HG02970 (cell line): ENCODE measurements around the gene ATP5F1D.

Experiments
- ATAC-seq: cut with Tn5 transposase; IDR thresholded peaks from one replicate; pipeline ENCODE4 v1.9.1; 2021; ENCODE audit warnings: mild to moderate bottlenecking, moderate library complexity, moderate number of reproducible peaks; ENCODE audit not compliant: unreplicated experiment, low FRiP score

Gene ATP5F1D

GRCh38 chr19:1256646-1257474 is 15.3 kb downstream of the ATP5F1D start:
- no peak for ATAC-seq

DNA sequence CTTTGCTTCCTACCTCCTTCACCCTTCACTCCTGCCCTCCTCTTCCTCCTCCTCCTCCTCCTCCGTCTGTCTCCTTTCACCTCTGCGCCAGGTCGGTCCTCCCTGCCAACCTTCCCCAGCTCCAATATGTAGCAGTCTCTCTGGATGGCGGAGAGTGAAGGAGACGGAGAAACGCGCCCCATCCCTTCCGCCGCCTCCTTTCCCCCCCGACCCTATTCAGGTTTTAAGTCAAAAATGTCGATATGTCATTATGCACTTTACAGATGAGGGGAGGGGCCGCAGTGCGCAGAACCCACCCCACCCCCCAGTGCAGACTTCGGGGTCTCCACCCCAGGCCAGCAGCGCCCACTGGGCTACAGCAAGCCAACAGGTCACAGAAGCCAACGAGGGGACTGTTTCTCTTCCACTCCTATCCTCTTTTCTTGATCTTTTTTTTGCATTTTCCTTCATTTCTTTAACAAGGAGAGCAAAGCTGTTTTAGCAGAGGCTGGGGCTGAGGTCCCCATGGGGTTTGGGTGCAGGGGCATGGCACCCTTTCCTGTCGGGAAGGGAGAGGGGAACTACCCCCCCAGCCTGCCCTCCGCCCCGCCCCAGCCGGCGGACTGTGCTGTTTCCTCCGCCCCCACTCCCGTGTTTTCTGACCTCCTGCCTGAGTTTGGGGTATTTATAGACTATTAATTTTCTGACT is 16.1 kb downstream of the ATP5F1D start:
- no peak for ATAC-seq

- no peak for ATAC-seq
Observed at GRCh38 chr19:1258163-1258492, 16.6 kb downstream of the ATP5F1D start.

DNA sequence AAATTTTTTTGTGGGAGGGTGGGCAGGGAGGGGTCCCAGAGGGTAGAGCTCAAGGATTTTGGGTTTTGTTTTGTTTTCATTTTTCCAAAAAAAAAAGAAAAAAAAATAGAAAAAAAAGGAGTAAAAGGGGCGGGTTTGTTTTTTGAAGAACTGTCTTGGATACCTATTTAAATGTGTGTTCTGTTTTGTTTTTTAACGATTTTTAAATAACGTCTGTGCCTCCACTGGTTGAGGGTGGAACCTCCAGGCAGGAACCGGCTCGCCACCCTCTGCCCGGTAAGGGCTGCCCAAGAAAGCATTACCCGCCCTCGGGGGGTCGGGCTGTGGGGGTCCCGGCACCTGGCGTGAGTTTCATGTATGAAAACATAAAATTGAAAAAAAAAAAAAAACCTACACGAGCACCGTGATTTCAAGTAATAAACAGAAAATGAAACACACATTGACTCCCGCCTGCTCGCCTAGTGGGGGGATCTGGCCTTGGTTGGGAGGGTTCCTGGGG is 17.2 kb downstream of the ATP5F1D start:
- no peak for ATAC-seq

- ATAC-seq: peak; percentile 31
Observed at GRCh38 chr19:1259206-1259875, 17.8 kb downstream of the ATP5F1D start.

- ATAC-seq: peak; percentile 3
Observed at GRCh38 chr19:1259876-1260748, 18.6 kb downstream of the ATP5F1D start.

DNA sequence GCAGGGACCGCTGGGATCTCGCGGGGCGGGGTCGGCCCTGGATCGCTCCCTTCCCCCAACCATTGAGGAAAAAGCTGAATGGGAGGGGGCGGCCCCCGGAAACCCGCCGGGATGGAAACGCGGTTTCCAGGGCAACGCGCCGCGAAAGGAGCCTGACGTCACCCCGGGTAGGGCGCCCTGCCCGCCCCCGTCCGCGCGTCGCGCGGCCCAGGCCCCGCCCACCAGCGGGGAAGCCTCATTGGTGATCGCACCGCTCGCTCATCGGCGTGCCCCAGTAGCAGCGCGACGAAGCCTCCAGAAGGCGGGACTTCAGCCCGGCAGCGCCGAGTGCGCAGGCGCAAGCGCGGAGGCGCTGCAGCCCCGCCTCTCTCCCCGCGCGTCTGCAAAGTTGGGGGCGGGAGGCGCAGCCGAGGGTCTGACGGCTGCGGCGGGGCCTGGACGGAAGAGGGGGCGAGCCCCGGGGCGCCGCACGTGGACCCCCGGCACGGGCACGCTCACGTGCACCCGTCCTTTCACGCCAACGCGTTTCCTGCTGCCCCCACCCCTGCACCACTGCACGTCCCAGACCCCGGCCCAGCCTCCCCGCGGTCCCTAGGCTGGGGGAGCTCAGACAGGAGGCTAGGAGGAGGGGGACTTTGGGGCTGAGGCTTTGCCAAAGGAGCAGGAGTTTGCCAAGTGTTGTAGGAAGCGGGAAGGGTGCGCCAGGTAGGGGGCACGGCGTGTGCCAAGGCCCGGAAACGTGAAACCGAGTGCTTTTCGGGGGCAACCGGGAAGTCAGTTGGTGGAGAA is 19.4 kb downstream of the ATP5F1D start:
- ATAC-seq: peak; percentile 46

GRCh38 chr19:1261538-1261797 is 19.9 kb downstream of the ATP5F1D start:
- ATAC-seq: no peak

DNA sequence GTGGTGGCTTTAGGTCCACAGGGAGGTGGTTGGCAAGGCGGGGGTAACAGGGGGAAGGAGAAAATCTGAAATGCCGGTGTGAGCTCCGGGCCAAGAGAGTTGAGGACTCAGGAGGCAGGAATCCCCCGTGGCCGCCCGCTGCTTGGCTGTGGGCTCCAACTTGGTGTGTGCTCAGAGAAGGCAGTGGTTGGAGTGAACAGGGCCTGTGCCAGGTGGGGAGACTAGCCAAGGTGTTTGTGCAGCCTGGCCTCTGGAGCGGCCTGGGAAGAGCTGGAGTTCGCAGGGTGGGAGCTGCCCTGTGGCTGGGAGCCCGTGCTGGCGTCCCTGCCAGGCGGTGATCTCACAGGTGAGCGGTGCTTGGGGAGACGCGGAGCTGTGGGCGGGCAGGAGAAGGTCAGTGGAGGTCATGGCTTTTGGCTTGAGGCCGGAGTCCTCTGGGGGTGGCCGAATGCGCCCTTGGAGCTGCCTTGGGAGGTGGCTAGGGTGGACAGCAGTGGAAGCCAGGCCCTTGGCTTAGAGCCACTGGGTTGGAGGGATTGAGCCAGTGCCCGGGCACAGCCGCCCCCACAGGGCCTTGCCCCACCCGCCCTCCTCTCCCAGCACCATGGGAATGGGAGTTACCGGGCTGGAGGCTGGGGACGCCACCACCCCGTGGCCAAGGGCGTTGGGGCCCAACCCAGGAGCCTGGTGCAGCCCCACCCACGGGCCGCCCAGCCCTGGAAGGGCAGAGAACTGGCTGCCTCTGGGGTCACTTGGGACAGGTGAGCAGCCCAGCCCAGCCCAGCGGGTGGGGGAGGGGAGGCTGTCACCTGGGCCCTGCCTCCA is 20.5 kb downstream of the ATP5F1D start:
- no peak for ATAC-seq

DNA sequence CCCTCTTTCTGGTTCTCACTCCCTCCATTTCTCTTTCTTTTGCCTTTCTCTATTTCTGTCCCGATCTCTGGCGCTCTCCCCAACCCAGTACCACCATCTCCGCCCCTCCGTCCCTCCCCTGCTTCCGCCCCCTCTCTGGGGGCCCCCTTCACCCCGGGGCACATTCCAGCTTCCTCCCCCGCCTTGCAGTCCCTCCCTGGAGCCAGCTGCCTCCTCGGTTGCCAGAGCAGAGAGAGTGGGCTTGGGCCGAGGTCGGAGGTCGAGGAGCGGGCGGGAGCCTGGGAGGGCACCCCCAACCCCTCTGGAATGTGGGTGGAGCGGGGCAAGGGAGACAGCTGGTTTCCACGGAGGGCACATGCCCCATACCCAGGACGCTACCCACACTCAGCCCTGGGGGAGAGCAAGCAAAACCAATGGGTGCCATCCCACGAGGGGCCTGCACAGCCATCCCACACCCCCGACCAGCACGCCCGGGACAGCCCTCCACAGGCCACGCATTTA is 21.1 kb downstream of the ATP5F1D start:
- ATAC-seq: no peak

- ATAC-seq: no peak
Observed at GRCh38 chr19:1263188-1263587, 21.6 kb downstream of the ATP5F1D start.

GRCh38 chr19:1264801-1265614 is 23.5 kb downstream of the ATP5F1D start:
- ATAC-seq: no peak

GRCh38 chr19:1265615-1266128 is 24.1 kb downstream of the ATP5F1D start:
- no peak for ATAC-seq

DNA sequence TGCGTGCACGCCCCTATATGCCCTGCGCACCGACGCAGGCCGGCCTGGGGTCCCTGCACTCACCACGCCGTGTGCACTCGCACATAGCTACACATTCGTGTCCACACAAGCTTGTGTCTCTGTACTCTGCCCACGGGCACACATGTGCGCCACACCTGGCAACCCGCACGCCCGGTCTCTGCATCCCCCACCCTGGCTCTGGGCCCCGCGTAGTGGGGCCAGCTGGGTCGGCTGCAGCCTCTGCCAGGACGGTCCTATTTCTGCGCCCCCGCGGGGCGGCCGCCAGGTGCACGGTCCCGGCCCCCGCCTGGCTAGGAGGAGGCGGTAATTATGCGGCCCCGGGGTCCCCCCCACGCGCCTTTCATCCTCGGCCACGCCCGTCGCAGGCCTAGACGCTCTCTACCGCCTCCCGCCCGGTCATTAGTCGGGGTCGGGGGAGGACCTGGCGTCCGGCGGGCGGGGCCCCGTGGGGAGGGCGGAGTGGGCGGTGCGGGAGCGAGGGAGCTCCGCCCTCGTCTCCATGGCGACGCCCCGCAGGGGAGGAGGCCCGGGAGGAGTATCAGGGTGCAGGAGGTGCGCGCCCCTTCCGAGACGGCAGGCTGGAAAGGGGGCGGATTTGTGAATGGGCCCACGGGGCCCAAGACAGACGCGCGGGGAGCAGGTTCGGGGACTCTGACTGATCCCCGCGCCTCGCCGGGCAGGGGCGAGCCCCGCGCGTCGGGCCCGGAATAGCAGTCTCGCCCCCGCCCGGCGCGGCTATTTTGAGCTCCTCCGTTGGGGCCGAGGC is 24.8 kb downstream of the ATP5F1D start:
- ATAC-seq: peak; percentile 25

GRCh38 chr19:1266916-1267476 is 25.4 kb downstream of the ATP5F1D start:
- peak; percentile 21 for ATAC-seq

DNA sequence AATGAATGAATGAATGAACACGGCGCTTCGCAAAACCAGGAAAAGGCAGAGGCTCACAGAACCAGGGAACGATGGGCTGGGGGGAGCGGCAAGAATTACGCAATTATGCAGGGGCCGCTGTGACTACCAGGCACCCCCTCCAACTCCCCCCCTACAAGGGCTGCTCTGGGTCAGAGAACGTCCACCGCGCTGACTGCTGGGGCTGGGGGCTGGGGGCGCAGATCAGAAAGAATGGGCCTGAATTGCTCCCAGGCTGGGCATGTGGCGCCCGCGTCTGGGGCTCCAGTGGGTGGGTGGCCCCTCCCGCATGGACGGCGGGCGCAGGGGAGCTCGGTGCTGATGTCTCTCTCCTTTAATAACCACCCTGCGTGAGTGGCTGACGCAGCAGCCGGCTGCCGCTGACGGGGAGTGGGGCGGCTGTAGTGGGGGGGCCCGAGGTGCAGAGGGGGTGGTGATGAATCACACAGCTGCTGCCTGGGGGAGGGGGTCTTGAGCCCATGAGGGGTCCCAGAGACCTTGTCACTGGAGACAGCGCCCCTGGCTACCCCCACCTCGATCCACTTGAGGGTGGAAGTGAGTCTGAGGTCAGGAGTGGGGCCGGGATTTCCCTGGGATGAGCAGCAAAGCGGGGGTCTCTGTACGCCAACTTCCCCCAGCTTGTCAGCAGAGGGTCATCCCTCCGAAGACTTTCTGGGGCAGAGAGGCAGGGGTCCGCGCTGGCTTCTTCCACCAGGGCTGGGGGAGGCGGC is 26.1 kb downstream of the ATP5F1D start:
- ATAC-seq: no peak
